SH-SY5Y (cell line): ENCODE results near the gene VNN1.

Experiments
- GATA2 ChIP-seq: IDR thresholded peaks from 2 replicates; pipeline ENCODE4 v1.6.1; 2011; ENCODE audit warnings: mild to moderate bottlenecking, low read depth, low read length
- GATA3 ChIP-seq: IDR thresholded peaks from 2 replicates; pipeline ENCODE4 v1.6.1; 2011; ENCODE audit warnings: low read depth, mild to moderate bottlenecking, low read length, moderate library complexity

VNN1 gene, protein sequence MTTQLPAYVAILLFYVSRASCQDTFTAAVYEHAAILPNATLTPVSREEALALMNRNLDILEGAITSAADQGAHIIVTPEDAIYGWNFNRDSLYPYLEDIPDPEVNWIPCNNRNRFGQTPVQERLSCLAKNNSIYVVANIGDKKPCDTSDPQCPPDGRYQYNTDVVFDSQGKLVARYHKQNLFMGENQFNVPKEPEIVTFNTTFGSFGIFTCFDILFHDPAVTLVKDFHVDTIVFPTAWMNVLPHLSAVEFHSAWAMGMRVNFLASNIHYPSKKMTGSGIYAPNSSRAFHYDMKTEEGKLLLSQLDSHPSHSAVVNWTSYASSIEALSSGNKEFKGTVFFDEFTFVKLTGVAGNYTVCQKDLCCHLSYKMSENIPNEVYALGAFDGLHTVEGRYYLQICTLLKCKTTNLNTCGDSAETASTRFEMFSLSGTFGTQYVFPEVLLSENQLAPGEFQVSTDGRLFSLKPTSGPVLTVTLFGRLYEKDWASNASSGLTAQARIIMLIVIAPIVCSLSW

GRCh38 chr6:132713352-132714134, at the start of gene VNN1:
TSS of gene VNN1 (minus strand) at chr6:132714055. CDS start at chr6:132714035, 20 bp downstream.
- TF ChIP-seq GATA3 (no peak), GATA2 (no peak)

- no peak for TF ChIP-seq GATA2
- no peak for TF ChIP-seq GATA3
Measured at GRCh38 chr6:132763269-132763668, 49.4 kb upstream of the VNN1 start.

DNA sequence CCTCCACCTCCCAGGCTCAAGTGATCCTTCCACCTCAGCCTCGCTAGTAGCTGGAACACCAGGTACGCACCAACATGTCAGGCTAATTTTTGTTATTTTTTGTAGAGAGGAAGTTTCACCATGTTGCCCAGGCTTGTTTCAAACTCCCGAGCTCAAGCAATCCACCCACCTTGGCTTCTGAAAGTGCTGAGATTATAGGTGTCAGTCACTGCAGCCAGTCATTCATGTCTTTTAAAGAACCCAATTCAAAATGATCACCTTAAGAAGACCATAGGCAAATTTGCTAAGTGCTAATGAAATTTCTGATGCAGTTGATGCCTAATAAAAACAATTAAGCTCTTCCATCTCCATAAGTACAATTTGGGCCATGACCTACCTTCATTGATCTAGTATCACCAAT, 46.4 kb upstream of the VNN1 start:
- TF ChIP-seq GATA2, result no peak
- TF ChIP-seq GATA3, result no peak

DNA sequence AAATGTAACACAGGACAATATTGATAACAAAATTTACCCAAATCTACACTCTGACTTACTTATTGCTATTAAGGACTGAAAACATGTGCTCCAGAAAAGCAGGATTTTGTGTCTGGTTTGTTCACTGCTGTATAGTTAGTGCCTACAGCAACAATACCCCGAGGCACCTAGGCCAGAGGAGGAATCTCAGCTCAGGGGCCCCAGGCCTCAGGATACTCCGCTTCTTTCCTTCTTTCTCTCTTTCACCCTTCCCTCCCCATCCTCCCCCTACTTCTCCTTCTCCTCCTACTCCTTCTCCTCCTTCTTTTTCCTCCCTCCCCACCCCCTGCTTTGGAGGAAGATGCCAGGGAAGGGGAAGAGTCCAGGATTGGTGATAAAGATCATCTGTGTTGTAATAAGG, 44.8 kb upstream of the VNN1 start:
- TF ChIP-seq GATA2, result no peak
- no peak for TF ChIP-seq GATA3

- TF ChIP-seq GATA2, result no peak
- no peak for TF ChIP-seq GATA3
Measured at GRCh38 chr6:132752255-132752654, 38.4 kb upstream of the VNN1 start.

GRCh38 chr6:132751828-132752227, 38.0 kb upstream of the VNN1 start:
- no peak for TF ChIP-seq GATA2
- no peak for TF ChIP-seq GATA3

DNA sequence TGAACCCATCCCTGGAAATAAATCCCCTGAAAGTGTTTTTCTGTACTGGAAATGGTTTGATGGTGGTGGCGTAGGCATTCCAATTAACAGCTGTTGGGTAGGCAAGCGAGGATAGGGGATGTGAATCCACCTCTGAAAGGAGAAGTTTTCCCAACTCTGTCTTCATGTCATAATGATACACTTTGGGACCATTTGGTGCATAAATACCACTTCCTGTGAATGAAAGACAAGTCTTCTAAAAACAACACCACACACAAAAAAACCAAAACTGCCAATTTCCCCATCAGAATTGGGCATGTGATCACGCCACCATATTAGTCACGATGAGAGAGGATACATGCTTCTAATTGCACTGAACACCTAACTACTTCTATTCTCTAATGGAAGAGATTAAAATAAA, 37.5 kb upstream of the VNN1 start:
- TF ChIP-seq GATA3 (no peak), GATA2 (no peak)

DNA sequence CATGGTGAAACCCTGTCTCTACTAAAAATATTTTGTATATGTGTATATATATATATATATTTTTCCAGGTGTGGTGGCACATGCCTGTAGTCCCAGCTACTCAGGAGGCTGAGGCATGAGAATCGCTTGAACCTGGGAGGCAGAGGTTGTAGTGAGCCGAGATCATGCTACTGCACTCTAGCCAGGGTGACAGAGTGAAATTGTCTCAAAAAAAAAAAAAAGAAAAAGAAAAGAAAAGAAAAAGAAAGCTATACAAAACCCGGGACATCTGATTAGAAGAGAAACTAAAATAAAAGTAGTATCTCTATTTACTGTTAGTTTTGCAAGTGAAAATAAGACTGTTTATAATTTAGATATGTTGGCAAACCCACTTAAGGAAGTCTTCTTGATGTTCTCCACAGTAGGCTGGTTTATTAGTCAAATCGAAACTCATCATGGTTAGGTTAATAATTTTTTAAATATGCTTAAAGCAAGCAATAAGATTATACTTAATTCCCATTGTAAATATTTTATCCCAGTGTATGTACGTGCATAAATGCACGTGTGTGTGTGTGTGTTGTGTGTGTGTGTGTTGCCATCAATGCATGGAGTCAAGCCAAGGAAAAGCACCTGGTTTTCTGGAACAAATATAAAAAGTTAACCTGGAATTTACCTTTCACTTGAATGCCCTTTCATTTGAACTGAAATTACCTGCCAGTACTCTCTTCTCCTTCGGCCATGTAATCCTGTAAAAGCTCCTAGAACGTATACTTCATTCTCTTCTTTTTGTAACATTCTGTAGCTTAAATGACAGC, 36.8 kb upstream of the VNN1 start:
- TF ChIP-seq GATA3, result no peak
- no peak for TF ChIP-seq GATA2

DNA sequence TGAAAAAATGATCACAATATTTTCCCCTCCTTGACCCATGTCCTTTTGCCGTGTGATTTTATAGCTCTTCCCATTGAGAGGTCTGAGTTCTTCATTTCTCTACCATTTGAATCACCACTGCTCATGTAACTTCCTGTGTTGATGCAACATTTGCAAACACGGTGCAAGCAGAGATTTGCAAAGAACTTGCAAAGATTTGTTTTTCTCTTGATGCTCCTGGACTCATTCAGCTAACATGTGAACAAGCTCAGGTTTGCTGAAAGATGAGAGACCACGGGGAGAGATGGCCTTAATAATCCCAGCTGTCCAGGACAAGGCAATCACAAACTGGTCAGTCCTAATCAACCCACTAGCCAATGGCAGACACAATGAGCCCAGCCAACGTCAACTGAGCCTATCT, 35.3 kb upstream of the VNN1 start:
- TF ChIP-seq GATA3 (no peak), GATA2 (no peak)

DNA sequence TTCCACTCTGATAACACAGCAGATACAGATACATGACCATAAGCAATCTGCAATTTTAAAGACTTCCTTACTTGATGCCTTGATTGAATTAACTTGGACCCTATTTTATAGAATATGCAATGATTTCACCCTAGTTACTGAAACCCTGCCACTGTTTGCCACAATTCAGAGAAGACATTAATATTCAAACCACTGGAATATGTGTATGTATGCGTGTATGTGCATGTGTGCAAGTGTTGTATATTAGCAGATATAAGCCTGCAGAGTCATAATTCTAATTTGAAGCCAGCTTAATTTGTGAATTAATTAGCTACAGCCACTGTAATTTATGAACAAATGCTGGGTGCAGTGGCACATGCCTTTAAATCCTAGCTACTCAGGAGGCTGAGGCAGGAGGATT, 34.6 kb upstream of the VNN1 start:
- no peak for TF ChIP-seq GATA2

DNA sequence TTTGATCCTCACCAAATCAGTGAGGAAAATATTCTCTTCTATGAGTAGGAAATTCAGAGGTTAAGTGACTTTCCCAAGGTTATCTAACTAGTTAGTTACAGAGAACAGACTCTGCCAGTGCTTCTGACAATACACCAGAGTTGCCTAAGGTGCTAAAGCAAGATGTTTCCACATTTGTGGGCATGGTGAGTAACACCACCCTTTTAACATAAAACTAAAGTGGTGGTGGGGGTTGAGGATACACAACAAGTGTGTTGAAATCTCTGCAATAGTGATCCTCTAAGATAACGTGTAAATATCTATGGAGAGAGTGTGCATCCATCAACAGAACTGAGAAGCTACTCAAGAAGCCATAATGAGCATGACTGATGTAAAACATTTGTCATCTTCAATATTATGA, 32.2 kb upstream of the VNN1 start:
- no peak for TF ChIP-seq GATA3
- TF ChIP-seq GATA2, result no peak

DNA sequence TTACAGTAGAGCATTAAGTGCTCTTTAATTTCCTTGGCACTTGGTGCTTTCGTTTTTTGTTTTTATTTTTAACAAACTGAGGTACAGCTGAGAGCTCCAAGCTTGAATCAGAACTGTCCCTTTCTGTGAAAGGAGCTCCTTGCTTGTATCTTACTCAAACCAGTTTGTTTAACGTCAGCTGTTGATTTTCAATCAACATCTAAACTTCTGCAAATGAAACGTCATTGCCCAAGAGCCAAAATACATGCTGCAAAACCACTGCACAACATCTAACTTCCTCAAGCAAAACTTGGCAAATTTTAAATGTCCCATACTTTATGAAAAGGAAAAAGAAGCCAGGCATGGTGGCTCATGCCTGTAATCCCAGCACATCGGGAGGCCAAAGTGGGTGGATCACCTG, 28.6 kb upstream of the VNN1 start:
- TF ChIP-seq GATA3, result no peak

DNA sequence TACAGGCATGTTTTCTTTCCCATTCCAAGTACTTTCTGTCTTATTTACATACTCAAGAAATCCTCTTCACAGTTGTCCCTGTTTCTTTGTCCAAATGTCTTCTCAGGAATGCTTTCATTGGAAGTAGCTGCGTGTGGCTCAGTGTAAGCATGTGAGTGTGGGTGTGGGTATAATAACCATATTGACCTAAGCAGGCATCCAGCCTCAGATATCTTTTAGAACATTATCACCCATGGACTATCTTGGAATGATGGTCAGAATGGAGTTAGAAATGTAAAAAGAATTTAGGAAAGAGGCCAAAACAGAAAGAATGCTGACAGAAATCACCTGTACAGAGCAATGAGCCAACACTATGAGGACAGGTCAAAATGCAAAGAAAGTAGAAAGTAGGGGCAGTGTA, 27.4 kb upstream of the VNN1 start:
- TF ChIP-seq GATA2 (no peak), GATA3 (no peak)

DNA sequence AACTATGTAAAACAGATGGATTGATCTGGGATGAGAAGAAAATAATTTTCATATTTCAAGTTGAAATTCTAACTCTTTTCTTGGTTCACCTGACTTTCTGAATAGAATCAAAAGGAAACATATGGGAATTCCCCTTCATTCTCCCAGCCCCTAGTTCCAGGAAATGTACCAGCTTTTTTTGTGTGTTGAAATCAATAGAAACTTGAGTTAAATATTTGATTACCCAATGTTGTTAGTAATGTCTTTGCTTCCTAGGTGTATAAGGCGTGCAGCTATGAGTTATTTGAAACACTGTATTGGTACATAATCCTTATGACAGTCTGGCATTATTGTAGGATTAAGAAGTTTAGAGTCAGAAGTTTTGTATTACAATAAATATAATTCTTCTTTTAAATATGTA, 22.4 kb upstream of the VNN1 start:
- TF ChIP-seq GATA3 (no peak), GATA2 (no peak)
